Cardiac muscle cell (in vitro differentiated cells and primary cell): ENCODE results near the gene GLUL. TPM values are rescaled to one million over a fixed set of nuclear protein-coding genes. Genes with fewer than 3 reads are reported as not detected.

Experiments used
- DNase-seq, 2 donors: peaks; one replicate each; pipeline versions ENCODE4 v3.0.0 to v3.0.0-alpha.2; 2010 to 2017; ENCODE audit warnings: low read depth in 1 of 2, low spot score in 1 of 2
- H3K27ac ChIP-seq: fragments of 200-600 bp; sonication (generic); 2 replicates; pipeline ENCODE4 v1.5.1; 2016
- H3K27me3 ChIP-seq: fragments of 200-600 bp; sonication (generic); 2 replicates; pipeline ENCODE4 v1.6.0; 2016; ENCODE audit warnings: control low read depth
- H3K36me3 ChIP-seq: fragments of 200-600 bp; sonication (generic); 2 replicates; pipeline ENCODE4 v1.5.1; 2016; ENCODE audit warnings: control low read depth
- H3K4me1 ChIP-seq: fragments of 200-600 bp; sonication (generic); 2 replicates; pipeline ENCODE4 v1.8.1; 2017; ENCODE audit warnings: low read depth, mild to moderate bottlenecking, mixed run types
- H3K4me3 ChIP-seq: fragments of 200-600 bp; sonication (generic); 2 replicates; pipeline ENCODE4 v1.5.1; 2016; ENCODE audit warnings: mild to moderate bottlenecking
- H3K9me3 ChIP-seq: fragments of 200-600 bp; sonication (generic); 2 replicates; pipeline ENCODE4 v1.5.1; 2017; ENCODE audit warnings: low read depth, mild to moderate bottlenecking, control low read depth
- CTCF ChIP-seq: IDR thresholded peaks from 2 replicates; pipeline ENCODE4 v1.5.1; 2012; ENCODE audit warnings: low read depth, mild to moderate bottlenecking, low read length
- polyA plus RNA-seq: library from polyadenylated mRNA; unstranded; fragments of >200 nt; fragmentation: Nextera tagmentation; extraction: Ambion mirVana; gene quantifications from 2 replicates; pipeline ENCODE4 v1.2.1, GENCODE V29; 2016
- total RNA-seq: library from RNA; depleted of rRNA; stranded (reverse); fragments of >200 nt; gene quantifications from 2 replicates; pipeline ENCODE4 v1.2.3, GENCODE V29; 2016

Gene GLUL
- total and polyA plus RNA-seq, 2 experiments from 2014 or later, result 132 to 166 TPM

GRCh38 chr1:182387566-182387965 lies 4.0 kb downstream of the GLUL start:
- Histone ChIP-seq H3K27me3 (no peaks in the 10 kb centered on the region), H3K4me1 (no peaks in the 10 kb centered on the region), H3K4me3 (no peak overlapping the region), H3K27ac (no peak overlapping the region), H3K9me3 (no peaks in the 10 kb centered on the region), H3K36me3 (peaks cover 59% of the 10 kb centered on the region)
- DNase-seq, result no peak
- TF ChIP-seq CTCF, result no peak

- H3K4me3 ChIP-seq, result no peak overlapping the region
- no peaks in the 10 kb centered on the region for H3K9me3 ChIP-seq
- H3K27me3 ChIP-seq, result no peaks in the 10 kb centered on the region
- no peak for TF ChIP-seq CTCF
- no peak overlapping the region for H3K27ac ChIP-seq
- DNase-seq, result no peak
- peaks cover 60% of the 10 kb centered on the region for H3K36me3 ChIP-seq
- H3K4me1 ChIP-seq, result no peaks in the 10 kb centered on the region
These were observed 4.6 kb downstream of the GLUL start for GRCh38 chr1:182386980-182387379.

GRCh38 chr1:182385885-182386853 lies 5.4 kb downstream of the GLUL start:
- H3K27ac ChIP-seq, result no peak overlapping the region
- no peaks in the 10 kb centered on the region for H3K4me1 ChIP-seq
- no peak for DNase-seq
- no peaks in the 10 kb centered on the region for H3K27me3 ChIP-seq
- no peak for TF ChIP-seq CTCF
- peaks cover 60% of the 10 kb centered on the region for H3K36me3 ChIP-seq
- H3K4me3 ChIP-seq, result no peak overlapping the region
- H3K9me3 ChIP-seq, result no peaks in the 10 kb centered on the region

- peaks cover 60% of the 10 kb centered on the region for H3K36me3 ChIP-seq
- no peak overlapping the region for H3K4me3 ChIP-seq
- TF ChIP-seq CTCF, result no peak
These were observed 7.1 kb downstream of the GLUL start for GRCh38 chr1:182384387-182384960.

GRCh38 chr1:182383934-182384333 lies 7.7 kb downstream of the GLUL start:
- H3K27ac ChIP-seq, result no peak overlapping the region
- no peak overlapping the region for H3K4me3 ChIP-seq
- H3K36me3 ChIP-seq, result peaks cover 60% of the 10 kb centered on the region
- no peaks in the 10 kb centered on the region for H3K4me1 ChIP-seq
- no peaks in the 10 kb centered on the region for H3K9me3 ChIP-seq
- DNase-seq, result no peak
- H3K27me3 ChIP-seq, result no peaks in the 10 kb centered on the region
- no peak for TF ChIP-seq CTCF

More at GRCh38 chr1:182384387-182384960, 7.1 kb downstream of the GLUL start:
- Histone ChIP-seq H3K9me3 (no peaks in the 10 kb centered on the region), H3K4me1 (no peaks in the 10 kb centered on the region), H3K27ac (no peak overlapping the region), H3K27me3 (no peaks in the 10 kb centered on the region)
- no peak for DNase-seq
